Activated T-cell treated with anti-CD3 and anti-CD28 coated beads for 48 hours (primary cell): ENCODE results near the gene MON1B.
"Not testable (repeated sequence)": the region's sequence is repeated elsewhere in the genome, so short reads cannot be mapped to it uniquely, and the experiment has no call there.

Experiments
- DNase-seq: peaks from one replicate; pipeline ENCODE4 v3.0.0-alpha.2; 2020; ENCODE audit warnings: low read depth

Gene MON1B

DNA sequence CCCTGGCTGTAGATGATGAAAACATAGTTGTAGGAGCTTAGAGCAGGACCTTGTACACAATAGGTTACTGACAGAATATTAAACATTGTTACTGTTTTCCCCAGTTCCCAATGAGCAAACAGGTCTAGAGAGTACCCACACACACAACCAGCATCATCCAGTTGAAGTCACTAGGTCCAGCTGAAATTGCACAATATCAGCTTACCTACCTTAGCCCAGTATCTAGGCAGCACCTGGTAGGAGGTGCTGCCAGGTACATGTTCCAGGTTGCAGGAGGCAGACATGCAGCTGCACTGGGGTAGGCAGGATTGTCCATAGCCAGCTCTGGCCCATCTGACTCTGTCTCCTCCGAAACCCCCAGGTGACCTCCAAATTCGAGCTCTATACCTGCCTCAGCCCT, 6.8 kb downstream of the MON1B start:
- no peak for DNase-seq

DNA sequence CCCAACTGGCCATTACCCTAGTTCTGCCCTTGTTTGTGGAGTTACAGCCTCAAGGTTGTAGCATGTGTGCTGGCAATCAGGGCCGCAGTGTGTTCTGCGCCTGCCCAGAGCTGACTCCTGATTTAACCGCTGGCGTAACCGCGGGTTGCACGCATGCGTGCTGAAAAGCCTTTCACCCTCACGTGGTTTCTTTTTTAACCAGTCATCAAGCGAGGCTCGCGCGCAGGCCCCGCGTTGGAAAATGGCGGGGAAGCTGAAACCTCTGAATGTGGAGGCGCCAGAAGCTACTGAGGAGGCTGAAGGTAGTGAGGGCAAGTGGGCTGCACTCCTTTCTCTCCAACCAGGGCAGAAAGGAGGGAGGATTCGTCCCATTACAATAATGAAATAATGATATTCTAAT, 8.2 kb downstream of the MON1B start, which contains the start of gene SYCE1L:
TSS of gene SYCE1L (plus strand) at position 198 of the 400 bp plus-strand sequence. CDS start at position 242, 44 bp downstream.
- no peak for DNase-seq

DNA sequence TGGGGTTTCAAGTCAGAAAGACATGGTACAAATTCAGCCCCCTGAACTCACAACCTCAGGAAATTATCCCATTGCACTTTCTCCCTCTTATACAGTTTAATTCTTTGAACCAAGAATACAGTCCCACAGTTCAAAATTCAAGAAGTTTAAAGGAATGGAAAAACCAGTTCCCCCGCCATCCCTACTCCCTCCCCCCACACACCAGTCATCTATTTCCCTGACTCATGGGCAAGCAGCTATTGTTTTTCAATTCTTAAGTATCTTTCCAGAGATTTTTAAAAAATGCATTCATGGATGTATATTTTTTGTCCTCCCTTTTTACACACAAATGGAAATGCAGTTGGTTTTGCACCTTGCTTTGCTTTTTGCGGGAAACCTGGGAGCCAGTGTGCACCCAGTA, 15.5 kb downstream of the MON1B start:
- no peak for DNase-seq

DNA sequence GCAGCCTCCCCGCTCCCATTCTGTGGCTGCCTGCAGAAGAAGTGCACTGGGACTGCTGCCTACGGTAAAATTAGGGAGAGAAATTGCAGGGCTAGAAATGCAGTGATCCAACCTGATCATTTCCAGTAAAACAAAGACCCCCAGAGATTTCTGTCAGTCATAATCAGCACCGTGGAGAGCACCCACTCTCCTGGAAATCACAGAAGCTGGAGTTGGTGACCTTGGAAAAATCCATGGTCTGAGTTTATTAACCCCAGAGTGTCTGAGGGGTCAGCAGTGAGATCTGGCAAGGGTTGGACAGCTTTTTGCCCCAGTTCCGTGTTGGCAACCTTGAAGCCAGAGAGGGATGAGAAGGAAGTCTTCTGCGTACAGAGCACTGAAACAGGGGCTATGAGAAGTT, 16.0 kb downstream of the MON1B start:
- no peak for DNase-seq

DNA sequence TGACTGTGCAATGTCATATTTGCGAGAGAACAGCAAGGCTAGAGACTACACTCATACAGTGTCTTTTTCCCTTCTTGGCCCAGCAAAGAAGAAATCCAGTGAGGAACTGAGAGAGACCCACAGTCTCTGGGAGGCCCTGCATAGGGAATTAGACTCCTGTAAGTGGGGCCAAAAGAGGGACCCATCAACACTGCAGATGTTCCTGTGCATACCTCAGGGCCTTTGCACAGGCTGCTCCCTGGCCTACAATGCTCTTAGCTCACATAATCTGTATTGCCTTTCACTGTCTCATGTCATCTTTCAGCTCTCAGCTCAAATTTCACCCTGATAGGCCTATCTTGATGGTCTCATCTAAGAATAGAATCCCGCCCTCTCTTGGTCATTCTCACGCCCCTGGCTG, 17.4 kb downstream of the MON1B start:
- DNase-seq: no peak

DNA sequence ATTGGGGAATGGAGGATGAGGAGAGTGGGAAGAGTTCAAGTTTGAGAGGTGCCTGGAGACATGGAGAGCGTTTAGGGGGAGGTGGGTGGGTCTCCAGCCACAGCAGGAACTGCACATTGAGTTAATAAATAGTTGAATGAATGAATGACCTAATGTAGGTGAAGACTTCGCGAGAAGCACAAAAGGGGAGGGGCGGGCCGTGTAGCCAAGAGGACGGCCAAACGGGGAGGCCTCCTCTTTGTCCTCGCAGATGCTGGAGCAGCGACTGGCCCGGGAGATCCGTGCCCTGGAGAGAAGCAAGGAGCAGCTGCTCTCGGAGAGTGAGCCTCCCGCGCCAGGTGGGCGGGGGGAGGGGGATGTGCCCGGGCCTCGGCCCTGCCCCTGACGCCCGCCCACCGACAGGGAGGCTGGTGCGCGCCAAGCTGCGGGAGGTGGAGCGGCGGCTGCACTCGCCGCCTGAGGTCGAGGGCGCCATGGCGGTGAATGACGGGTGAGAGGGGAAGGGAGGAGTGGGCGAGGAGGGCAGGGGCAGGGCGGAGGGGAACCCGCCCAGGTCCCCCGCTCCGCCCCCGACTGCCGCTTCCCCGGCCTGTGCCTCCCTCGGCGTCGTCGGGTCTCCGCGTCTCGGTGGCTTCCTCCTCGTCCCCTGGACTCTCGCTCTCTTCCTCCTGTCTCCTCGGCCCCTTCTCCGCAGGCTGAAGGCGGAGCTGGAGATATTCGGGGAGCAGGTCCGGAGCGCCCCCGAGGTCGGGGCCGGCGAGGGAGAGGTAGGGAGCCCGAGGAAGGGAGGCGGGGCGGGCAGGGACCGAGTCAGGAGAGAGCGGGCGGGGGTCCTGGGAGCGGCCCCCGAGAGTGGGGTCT, 21.1 kb downstream of the MON1B start:
- DNase-seq: peak; percentile 70

DNA sequence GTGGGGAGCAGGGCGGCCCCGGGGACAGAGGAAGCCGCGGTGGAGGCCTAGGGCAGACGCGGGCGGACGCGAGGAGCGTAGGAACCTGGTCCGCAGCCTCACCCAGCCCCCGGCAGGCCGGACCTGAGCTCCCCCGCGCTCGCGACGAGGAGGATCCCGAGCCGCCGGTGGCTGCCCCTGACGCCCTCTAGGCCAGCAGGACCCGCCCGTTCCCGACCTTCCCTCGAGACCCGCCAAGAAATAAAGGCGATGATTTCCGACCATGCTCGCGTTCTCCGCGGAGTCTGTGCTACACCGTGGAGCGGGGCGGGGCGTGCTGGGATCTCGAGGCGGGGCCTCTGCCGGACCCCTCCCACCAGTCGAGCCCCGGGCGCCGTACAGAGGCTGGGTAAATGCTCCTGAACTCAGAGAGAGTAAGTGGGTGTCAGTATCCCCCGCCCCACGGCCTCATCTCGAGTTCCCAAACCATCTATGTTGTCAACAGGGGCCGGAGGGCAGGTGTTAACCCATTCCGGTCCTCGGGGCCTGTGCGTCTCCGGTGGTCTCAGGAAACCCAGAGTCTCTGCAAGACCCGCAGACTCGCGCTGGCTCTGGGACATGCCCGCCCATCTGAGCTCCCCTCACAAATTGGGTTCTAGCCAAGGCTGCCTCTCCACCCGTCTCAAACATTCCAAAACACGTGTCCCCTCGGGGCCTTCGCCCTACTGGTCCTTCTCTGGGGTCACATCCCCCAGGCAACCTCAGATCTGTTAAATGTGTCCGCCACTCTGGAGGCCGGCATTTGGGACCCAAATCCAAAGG, 22.0 kb downstream of the MON1B start:
- peak; percentile 73 for DNase-seq

DNA sequence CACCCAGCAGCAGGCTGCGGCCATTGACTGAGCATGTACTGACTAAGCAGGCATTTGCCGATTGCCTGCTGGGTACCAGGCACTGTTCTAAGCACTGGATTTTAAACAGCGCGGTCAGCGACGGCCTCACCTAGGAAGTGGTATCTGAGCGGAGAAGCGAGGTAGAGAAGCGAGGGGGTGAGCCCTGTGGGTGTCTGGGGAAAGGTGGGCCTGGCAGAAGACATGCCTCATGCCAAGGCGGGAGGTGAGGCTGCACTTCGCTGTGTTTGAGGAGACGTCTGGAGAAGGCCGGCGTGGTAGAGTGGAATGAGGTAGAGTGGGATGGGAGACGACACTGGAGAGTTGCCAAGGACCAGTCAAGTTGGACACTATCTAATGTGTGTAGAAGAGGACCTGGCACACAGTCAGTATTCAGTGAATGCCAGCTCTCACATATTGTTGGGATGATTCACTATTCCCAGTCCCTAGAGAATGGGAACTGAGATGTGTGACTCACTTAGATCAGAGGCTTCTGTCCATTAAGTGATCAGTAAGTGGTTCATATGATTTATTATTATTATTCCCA, 22.6 kb downstream of the MON1B start:
- no peak for DNase-seq

DNA sequence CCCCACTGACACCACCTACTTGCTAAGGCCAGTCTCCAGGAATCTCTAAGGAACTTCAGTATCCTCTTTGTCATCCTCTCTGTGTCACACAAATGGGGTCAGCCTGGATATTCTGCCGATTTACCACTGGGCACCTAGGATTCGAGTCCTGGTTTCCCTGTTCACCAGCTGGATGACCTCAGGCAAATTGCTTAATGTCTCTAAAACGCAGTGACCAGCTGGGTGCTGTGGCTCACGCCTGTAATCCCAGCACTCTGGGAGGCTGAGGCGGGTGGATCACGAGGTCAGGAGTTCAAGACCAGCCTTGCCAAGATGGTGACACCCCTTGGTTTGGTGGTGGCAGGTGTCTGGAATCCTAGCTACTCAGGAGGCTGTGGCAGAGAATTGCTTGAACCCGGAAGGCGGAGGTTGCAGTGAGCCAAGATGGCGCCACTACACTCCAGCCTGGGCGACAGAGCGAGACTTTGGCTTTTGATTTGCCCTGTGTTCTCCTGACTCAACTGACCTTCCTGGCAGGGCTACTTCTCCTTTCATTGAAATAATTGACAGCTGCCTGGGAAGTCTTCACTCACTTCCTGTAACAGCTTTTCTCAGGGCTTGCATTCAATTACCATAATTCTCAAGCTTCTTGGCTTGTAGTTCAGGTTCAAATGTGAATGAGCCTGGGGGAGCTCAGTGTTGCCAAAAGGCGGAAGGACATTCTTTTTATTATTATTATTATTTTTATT, 23.6 kb downstream of the MON1B start:
- no peak for DNase-seq

DNA sequence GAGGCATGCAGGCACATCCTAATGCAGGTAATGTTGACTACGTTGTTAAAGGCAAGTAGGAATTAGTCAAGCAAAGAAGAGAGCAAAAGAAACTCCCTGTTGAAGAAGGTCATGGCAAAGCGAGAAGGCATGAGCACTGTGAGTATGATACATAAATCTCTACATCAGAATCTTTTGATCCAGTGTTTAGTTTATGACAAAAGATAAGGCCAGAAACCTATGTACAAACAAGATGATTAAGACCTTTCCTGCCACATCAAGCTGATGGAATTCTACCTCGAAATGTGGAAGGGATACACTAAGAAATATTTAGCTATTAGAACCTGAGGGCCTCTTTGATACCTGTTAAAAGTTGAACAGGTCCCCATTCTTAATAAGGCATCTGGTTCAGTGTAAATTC, 28.4 kb downstream of the MON1B start:
- DNase-seq: no peak

DNA sequence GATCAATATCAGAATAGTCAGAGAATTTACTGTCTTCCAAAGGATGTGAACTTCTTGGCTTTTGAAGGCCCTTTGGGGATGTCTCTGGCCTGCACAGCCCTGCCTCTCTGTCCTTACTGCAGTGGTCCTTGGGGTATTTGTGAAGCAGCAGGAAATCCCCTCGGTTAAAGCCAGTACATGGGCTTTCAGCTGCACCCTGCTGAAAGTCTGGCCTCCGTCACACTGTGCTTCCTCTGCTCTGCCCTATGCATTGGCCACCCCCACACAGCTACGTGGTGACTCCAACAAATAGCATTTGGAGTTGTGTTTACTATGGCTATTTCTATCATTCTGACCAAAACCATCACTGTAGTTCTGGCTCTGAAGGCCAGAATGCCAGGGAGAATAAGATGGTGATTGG, 29.4 kb downstream of the MON1B start:
- no peak for DNase-seq

DNA sequence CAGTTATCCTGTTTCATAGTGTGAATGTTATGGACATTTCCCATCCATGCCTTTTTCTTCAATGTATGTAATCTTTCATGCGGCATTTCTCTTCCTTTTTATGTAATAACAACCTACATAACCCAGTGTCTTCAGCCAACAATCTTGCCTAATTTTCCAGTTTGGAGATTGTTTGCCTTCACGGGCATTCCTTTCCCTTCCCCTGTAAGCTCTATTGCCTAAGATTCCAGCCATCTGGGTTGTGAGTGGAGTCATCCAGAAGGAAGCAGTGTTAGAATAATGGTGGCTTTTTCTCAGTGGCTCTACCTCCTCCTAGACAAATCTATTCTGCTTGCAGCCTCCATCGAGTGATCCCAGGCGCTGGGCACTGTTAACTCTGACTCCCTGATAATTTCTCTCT, 30.5 kb downstream of the MON1B start:
- no peak for DNase-seq

DNA sequence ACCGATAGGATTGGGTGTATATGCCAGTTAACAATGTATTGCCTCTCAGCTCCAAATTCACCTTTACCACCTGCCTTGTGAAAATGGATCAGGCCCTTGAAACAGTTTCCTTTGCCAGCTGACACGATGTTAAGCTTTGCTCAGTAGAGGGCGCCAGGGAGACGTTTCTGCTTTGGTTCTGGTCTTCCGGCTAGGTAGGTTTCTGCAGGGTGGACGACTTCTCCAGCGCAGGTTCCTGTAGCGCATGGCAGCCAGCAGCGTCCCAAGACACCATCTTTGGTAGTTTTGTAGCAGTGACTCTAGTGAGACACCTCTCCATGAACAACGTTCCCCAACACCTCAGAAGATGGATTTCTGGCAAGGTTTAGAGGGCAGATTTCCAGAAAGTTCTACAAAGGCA, 32.2 kb downstream of the MON1B start:
- DNase-seq: peak; percentile 16

DNA sequence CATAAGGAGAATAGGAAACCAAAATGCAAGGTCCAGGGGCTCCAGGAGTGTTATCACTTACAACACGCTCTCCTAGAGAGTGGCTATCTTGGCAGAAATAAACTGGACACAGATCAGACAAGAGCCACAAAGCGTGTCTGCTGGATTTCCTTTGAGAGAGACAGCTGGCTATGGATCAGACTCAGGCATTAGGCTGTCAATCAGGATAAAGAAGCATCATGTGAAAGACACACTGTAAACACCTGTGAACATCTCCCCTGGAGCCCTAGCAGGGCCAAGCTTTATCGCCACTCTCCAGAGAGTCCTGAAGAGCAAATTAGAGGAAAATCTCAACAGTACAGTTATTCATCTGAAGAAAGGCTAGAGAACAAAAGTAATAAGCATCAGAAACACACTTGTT, 34.2 kb downstream of the MON1B start:
- DNase-seq: no peak

DNA sequence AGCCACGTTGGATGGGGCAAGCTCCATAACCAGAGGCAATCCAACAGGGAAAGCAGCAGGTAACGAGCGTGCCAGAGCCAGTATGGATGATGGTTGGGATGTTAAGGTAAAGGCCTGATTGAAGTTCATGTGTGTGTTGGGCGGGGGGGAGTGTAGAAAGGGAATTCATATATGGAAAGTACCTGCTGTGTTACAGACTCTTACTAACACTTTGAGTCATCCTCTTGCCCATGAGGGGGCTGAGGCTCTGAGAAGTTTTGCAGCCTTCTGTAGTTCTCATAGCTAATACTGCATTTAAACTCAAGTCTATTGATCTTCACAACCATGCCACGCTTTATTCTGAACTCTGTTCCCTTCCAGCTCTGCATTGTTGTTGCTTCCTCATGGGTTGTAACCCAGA, 36.8 kb downstream of the MON1B start:
- no peak for DNase-seq

DNA sequence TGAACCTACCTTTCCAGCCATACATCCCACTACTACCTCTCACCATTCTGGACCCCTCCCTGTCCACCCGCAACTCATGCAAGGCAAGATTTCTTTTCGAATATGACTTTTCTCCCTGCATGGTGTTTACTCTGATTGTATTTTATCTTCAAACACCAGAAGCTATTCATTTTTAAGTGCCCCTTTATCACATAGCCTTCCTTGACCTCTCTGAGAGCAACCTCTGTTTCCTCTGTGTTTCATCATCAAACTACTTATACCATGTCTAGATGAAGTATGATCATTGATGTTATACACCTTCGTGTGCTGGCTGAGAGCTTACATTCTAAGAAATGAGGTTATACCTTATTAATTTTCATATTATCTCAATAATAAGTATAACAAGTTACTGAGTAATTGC, 40.1 kb downstream of the MON1B start:
- DNase-seq: no peak

DNA sequence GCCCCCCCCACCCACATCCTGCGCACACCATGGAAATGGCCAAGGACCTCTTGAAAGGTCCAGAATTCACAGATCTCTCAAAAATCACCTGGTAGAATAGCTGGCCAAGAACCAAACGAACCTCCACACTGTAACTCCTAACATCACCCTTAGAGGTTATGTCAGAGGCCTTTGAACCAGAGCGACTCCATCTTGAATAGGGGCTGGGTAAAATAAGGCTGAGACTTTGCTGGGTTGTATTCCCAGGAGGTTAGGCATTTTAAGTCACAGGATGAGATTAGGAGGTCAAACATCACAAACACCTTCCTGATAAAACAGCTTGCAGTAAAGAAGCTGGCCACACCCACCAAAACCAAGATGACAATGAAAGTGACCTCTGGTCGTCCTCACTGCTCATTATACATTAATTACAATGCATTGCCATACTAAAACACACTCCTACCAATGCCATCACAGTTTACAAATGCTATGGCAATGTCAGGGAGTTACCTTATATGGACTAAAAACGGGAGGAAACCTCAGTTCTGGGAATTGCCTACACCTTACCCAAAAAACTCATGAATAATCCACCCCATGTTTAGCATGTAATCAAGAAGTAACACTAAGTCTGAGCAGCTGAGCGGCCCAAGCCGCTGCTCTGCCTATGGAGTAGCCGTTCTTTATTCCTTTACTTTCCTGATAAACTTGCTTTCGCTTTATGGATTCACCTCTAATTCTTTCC, 43.0 kb downstream of the MON1B start:
- DNase-seq: no peak

DNA sequence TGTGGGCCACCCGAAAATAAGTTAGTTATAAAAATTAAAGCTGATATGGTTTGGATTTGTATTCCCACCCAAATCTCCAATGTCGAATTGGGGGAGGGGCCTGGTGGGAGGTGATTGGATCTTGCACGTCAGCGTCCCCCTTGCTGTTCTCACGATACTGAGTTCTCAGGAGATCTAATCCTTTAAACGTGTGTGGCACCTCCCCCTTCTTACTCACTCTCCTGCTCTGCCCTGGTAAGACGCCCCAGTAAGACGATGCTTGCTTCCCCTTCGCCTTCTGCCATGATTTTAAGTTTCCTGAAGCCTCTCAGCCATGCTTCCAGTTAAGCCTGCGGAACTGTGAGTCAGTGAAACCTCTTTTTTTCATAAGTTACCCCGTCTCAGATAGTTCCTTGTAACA, 43.6 kb downstream of the MON1B start:
- no peak for DNase-seq

DNA sequence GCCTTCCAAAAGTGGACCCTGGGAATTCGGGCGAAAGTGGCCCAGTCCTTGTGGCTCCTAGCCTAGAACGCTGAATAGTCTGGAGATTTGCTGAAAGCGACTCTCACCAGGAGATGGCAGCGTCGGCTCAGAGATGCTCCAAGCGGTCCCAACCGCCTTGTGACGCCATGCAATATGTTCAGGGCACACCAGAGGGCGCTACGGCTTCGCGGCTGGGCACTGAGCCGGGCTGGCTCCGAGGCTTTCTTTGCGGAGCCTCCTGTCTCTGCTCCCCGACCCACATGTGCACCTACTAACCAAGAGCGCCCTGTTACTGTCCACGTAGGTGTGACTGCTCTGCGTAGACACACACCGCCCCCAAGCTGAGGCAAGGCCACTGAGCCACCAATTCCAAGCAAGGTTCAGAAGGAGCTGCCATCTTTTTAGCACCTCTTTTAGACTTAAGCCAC, 45.1 kb downstream of the MON1B start:
- DNase-seq: peak; percentile 83

DNA sequence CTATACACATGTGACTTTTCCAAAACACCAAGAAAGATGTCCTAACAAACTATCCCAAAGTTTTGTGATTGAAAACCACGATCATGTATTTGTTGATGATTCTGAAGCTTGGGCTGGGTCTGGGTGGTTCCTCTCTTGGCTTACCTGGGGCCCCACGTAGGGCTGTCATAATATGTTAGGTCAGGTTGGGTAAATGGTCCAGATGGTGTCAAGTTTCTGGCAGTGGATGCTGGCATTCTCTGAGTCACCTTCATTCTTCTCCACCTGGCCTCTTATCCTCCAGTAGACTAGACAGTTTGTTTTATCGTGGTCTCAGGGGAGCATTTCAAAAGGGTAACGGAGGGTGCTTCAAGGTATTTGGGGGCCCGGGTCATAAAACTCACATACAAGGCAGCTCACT, 47.6 kb downstream of the MON1B start:
- DNase-seq: no peak

DNA sequence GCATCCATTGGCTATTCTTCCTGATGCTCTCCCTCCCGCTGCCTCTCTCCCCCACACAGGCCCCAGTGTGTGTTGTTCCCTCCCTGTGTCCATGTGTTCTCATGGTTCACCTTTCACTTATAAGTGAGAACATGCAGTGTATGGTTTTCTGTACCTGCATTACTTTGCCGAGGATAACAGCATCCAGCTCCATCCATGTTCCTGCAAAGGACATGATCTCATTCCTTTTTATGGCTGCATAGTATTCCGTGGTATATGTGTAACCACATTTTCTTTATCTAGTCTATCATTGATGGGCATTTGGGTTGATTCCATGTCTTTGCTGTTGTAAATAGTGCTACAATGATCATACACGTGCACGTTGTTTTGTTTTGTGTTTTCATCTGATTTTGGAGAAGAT, 51.5 kb downstream of the MON1B start:
- not testable (repeated sequence) for DNase-seq

DNA sequence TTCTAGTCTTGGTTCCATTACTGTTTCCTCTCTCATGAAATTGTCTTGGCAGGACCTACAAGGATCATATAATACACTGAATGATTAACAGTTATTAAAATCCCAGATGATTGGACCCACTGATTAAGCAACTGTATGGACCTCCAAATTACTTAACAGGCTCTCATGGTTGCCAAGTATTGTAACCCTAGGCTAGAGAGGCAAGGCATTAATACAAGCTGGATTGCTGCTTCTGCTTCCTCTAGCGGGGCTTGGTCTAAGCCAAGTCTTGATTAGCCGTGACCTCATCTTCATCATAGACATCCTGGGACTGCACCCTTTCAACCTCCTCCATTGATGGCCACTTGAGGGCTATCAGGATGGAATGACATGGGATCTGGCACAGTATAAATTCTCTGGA, 55.2 kb downstream of the MON1B start:
- DNase-seq: no peak
